ENCODE data around the gene SALL3.
"Not testable (repeated sequence)": the region's sequence is repeated elsewhere in the genome, so short reads cannot be mapped to it uniquely, and the experiment has no call there.

The SALL3 gene

DNA sequence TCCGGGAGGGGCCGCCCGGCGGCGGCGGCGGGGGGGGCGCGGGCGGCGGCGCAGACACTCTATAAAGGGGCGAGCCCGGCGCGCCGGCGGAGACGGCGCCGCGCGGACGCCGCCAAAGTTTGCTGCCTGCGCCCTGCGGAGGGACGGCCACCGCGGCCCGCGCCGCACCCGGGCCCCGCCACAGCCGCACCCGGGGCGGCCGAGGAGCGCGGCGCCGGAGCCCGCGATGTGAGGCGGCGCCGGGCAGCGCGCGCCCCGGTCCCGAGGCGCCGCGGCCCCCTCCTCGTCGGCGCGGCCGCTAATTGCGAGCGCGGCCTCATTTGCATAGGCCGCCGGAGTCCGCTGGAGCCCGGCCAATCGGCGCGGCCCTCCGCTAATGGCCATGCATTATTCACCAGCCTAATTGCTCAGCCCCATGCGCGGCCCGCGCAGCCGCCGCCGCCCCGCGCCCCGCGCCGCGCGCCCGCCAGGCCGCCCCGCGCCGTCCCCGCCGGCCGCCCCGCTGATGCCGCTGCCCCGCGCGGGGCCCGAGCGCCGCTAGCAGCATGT is at the start of gene SALL3:
Gene SALL3 (plus strand): TSS at position 89 of the 549 bp plus-strand sequence. CDS start 457 bp downstream, at position 546.
- no peak for DNase-seq (ENCODE audit: low read depth in 3 of 3)

DNA sequence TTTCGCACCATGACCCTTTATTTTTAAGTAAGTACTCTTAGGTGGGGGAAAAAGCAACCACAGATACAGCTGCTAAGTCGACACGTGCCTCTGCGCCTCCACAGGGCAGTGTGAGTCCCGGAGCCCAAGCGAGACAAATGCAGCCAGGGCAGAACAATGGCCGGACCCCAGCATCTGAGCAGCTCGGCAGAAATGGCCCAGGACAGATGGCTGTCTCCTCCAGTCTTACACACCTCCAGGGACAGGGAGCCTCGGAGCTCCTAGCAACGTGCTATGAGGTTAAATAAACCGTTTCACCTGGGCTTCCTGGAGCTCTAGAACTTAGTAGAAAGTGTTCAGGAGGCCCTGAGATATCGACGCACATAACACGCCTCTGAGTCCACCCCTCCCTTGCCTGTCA is 47.3 kb upstream of the SALL3 start:
- no peak for DNase-seq (ENCODE audit: low read depth in 3 of 3)

DNA sequence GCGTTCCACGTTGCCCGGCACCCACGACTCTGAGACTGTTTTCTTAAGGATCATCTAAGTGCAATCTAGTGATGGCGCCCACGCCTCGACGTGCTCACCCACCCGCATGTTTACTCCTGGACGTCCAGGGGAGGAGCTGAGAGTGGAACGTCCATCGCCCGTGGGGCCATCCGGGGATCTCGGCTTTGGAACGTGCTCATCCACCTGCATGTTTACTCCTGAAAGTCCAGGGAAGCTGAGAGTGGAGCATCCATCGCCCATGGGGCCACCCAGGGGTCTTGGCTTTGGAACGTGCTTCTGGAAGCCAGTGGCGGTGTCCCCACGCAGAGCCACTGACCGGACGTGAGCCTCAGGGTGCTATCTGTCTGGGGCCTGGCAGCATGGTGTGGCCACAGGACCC is 45.6 kb upstream of the SALL3 start:
- no peak for DNase-seq (ENCODE audit: low read depth in 3 of 3)

DNA sequence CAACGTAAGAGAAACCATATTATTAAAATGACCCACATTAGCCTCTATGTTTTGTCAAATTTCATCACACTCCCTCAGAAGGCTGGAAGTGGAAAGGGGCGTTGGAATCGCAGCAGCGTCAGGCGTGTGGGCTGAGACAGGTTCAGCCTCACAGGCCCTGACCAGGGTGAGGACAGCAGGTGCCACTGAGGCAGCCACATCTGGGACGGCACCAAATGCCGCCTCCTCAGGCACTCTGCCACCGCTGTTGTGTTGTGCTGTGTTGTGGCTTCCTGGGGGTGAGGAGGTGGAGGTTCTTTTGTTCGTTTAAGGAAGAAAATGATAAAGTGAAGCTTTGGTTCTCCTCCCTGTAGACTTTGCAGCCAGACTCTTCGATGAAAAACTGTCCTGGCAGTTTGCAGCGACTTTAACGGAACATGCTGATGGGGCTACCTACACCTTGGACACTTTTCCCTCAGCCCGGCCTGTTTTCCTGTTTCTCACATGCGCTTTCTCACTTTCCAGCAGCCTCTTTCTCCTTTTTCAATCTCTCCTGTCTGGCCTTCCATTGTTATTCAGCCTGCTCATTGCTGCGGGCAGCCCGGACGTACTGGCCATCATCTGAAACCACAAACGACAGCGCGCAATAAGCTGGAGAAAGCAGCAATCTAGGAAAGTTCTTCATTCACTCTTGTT is 44.9 kb upstream of the SALL3 start:
- no peak for DNase-seq (ENCODE audit: low read depth in 3 of 3)

DNA sequence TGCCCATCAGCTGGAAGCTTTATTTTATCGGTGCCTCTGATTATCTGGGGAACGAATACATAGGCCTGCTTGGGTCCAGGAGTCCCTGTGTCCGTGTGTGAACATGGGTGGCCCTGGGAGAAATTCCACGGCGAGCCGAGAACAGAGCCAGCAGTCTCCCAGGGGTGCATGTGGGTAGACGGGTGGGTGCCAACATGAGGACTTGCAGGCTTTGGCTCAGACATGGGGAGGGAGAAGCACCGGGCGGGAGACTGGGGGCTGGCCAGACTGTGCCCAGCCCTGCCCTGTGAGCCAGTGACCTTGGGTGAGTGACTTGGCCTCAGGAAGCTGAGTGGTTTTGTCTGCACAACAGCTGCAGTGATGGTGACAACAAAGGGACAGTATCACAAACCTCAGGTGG is 44.2 kb upstream of the SALL3 start:
- DNase-seq (ENCODE audit: low read depth in 3 of 3), result no peak

DNA sequence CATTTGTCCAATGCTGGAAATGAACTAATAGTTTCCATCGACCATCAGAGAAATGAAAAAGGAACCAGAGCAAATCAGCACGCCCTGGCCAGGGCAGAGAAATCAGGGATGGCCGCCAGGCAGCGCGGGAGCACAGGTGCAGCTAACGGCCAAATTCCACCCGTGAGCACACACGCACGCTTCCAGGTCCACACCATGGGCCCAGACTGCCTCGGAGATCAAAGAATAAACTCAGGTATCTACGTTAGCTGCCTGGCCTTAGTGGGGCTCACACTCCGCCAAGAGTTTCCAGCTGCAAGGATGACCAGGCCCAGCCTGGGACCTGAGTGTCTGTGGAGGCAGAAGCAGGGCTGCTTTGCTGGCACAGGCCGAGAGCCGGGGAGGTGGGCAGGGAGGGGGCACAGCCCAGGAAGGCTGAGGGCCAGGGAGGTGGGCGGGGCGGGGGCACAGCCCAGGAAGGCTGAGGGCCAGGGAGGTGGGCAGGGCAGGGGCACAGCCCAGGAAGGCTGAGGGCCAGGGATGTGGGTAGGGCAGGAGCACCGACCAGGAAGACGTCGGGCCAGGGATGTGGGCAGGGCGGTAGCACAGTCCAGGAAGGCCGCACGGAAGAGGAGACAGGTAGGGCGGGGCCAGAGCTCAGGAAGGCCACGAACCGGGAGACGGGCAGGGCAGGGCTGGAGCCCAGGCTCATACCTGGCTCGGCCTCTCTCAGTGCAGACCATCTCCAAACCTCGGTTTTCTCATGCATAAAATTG is 43.2 kb upstream of the SALL3 start:
- DNase-seq (ENCODE audit: low read depth in 3 of 3), result no peak

DNA sequence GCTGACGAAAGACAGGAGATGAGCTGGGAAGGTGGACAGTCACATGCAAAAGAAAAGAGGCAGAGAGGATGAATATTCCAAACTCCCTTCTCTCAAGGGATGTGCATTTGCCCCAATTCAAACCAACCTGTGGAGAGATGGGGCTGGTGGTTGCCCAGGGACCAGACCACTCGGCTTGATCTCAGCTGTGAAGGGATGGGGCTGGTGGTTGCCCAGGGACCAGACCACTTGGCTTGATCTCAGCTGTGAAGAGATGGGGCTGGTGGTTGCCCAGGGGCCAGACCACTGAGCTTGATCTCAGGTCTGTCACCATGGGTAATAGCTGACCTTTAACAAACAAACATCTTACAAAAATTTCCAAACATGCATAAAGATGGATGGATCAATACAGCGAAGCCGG is 42.5 kb upstream of the SALL3 start:
- DNase-seq (ENCODE audit: low read depth in 3 of 3), result no peak

DNA sequence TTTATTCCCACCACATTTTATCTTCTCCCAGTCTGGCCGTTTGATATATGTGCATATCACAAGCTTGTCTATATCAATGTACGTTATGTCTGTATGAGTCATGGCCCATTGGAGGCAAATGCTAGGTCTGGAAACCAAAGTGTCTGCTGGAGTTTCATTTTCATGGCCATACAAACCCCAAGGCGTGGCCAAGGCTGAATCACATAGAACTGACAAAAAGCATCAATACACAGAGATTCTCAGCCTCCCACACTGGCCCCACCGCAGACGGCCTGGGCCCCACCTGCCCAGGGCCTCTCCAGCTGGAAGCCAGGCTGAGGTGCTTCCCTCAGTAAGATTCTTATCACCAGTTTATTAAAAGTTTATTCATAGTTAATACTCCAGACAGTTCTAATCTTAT is 40.5 kb upstream of the SALL3 start:
- DNase-seq (ENCODE audit: low read depth in 3 of 3), result no peak

DNA sequence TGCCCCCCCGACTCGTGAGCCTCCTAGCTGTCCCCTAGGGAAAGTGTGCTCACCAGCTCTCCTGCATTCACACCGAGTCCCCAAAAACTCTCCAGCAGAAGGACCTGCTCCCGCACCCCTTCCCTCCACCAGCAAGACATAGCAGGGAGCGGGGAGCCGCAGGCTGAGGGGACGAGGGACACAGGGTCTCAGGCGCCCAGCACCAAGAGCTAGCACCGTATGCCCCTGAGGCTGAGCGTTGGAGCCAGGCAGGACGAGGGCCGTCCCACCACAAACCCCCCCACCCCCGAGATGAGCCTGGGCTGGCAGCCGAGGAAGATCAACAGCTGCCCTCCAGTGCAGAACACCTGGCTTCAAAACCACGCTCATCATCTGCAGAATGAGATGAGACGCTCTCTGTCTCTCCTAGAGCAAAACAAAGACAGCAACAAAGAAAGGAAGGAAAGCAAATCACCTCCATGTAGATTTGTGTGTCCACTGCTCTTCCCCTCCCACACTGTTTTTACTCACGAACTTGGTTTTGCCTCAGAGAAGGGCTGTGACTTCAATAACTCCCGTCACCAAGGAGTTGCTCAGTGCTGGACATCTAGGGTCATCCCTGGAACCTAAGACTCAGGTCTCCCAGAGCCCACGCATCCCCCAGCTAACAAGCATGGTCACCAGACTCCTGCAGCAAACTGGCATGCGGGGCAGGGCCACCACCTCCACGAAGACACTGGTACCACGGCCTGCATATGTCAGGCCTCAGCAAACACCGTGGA is 39.7 kb upstream of the SALL3 start:
- DNase-seq (ENCODE audit: low read depth in 3 of 3), result no peak

DNA sequence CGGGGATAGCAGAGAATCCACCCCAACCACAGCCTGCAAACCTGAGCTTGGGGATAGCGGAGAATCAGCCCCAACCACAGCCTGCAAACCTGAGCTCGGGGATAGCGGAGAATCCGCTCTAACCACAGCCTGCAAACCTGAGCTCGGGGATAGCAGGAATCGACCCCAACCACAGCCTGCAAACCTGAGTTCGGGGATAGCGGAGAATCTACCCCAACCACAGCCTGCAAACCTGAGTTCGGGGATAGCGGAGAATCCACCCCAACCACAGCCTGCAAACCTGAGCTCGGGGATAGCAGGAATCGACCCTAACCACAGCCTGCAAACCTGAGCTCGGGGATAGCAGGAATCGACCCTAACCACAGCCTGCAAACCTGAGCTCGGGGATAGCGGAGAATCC is 37.4 kb upstream of the SALL3 start:
- not testable (repeated sequence) for DNase-seq (ENCODE audit: low read depth in 3 of 3)

DNA sequence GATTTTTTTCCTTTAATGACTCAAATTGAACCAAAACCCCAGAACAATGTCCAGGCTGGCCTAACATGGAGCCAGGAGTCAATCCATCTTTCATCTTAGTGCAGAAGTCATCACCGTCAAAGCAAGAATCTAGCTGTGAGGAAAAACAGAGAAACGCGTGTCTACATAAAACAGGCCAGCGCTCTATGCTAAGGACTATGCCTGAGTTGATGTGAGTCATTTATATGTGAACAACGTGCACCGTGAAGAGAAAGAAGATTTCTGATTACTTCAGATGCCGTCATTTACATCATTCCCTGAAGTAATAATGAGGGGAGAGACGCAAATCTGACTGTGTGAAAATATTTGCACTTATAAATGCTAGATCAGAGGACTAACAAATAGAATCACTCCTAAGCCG is 34.0 kb upstream of the SALL3 start:
- DNase-seq (ENCODE audit: low read depth in 3 of 3), result no peak

DNA sequence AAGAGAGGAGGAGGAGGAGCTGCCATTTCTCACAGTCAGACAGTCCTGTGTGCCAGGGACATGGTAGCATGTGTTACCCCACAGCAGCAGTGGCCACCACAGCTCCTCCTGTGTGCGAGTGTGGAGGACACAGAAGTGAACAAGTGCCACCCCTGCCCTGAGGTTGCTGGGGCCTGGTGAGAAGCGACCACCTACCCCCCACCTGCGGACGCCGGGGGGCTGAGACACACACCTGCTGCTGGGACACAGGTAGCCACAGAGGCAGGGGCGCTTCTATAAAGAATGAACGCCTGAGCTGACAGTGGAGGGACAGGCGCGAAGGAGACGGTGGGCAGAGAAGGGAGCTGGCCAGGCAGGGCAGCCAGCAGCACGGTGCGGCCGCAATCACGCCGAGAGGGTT is 32.3 kb upstream of the SALL3 start:
- DNase-seq (ENCODE audit: low read depth in 3 of 3), result no peak

DNA sequence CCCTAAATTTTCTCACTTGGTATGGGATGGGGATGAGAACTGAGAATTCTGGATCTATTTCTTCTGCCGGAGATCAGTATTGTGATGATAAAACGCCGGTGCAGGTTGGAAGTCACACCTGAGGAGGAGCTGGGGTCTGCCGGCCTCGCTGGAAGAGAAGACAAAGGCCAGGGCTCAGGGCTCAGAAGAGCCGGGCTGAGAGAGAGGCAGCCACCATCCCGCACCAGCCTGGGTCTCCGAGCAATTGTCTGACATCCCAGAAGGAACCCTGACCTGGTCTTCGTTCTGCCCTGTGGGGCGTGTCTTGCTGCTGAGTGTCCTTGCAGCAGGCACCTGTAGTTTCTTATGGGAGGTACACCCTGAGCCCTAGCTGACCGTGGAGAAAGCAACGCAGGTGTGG is 31.4 kb upstream of the SALL3 start:
- DNase-seq (ENCODE audit: low read depth in 3 of 3), result no peak

DNA sequence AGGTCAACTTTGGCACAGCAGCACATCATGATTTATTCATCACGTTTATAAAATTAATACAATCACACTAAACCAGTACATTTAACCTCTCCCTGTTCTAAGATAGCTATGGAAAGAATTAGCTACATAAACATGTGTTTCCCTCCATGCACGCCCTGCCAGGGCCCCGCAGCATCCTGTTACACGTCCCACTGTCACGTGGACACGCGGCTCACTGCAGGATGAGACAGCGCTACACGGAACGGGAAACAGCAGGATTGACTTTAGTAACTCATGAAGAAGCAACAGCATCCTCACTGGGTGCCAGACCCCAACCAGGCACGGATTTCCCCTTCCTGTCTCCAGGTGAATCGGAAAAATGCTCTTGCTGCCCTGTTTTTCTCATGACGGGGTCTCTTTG is 30.9 kb upstream of the SALL3 start:
- DNase-seq (ENCODE audit: low read depth in 3 of 3), result no peak

DNA sequence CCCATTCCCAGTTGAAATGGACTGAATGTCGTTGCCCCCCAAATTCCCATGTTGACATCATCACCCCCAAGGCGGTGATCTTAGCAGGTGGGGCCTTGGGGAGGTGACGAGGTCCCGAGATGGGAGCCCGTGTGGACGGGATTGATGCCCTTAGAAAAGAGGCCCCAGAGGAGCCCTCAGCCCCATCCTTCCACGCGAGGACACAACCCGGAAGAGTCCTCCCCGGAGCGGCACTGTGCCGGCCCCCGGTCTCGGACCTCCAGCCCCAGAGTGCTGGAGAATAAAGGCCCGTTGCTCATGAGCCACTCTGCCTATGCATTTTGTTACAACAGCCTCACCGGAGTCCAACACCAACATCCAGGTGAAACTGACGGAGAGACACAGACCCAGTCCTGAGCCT is 30.4 kb upstream of the SALL3 start:
- DNase-seq (ENCODE audit: low read depth in 3 of 3), result no peak

DNA sequence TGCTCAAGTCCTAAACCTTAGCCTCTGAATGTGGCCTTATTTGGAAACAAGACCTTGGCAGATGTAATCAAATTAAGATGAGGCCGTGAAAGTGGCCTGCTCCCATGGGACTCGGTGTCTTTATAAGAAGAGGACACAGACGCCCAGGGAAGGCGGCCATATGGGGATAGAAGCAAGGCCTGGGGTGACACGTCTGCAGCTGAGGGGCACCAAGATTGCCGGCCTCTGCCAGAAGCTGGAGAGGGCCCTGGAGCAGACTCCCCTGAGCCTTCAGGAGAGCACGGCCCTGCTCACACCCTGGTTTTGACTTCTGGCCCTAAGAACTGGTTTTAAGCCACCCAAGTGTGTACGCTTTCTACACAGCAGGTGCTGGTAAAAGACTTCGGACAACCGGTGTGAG is 29.2 kb upstream of the SALL3 start:
- no peak for DNase-seq (ENCODE audit: low read depth in 3 of 3)

DNA sequence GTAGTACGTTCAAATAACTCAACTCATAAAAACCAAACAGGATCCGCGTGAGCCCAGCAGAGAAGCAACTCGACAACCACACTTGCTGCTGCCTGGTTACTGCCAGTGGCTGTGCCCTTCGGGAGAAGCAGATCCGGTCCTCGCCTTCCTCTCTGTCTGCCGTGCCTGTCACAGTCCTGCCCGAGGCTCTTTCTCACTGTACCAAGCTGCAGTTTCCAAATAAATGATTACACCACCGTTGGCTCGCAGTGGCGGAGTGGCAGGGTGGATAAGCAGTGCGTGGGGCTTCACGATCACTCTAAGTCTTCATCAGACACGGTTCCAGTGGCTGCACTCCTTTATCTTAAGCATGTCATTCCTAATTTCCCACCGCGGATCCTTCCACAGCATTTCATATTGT is 26.1 kb upstream of the SALL3 start:
- DNase-seq (ENCODE audit: low read depth in 3 of 3), result no peak

DNA sequence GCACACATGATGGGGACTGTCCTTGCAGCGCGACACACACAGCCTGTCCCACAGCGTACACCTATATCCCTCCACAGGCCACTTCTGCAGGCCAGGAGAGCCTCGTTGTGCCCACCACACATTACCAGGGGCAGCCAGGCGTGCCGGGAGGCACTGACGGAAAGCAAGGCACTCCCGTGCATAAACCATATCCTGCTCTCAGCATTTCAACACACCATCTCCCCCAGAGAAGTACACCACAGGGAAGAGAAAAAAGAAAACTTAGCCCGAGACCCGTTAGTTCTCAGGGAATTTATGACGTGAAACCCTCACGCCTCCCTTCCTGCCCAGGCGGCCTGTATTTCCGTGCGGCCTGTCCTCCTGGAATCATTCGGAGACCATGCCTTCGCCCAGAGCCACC is 24.6 kb upstream of the SALL3 start:
- DNase-seq (ENCODE audit: low read depth in 3 of 3), result no peak

DNA sequence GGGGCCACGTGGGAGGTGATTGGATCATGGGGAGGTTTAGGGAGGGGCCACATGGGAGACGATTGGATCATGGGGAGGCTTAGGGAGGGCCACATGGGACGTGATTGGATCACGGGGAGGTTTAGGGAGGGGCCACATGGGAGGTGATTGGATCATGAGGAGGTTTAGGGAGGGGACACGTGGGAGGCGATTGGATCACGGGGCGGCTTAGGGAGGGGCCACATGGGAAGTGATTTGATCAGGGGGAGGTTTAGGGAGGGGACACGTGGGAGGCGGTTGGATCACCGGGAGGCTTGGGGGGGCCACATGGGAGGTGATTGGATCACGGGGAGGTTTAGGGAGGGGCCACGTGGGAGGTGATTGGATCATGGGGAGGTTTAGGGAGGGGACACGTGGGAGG is 22.5 kb upstream of the SALL3 start:
- no peak for DNase-seq (ENCODE audit: low read depth in 3 of 3)

DNA sequence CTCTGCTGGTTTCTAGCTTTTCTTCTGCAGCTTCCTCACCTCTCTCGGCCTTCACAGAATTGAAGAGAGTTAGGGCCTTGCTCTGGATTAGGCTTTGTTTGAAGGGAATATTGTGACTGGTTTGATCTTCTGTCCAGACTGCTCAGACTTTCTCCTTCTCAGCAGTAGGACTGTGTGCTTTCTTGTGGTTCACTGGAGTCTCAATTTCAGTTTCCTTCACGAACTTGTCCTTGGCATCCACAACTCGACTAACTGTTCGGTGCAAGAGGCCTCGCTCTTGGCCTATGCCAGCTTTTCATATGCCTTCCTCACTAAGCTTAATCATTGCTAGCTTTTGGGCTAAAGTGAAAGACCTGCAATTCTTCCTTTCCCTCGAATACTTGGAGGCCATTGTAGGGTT is 18.9 kb upstream of the SALL3 start:
- DNase-seq (ENCODE audit: low read depth in 3 of 3), result no peak

DNA sequence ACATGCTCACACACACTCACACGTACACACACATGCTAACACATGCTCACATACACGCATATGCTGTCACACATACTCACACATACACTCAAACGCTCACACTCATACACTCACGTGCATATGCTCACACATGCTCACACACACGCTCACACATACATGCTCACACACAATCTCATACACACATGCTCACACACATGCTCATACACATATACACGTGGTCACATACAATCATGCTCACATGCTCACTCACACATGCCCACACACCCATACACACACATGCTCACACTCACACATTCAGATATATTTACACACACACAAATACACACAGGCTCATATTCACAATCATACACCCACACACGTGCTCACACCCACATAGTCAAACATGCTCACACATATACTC is 17.5 kb upstream of the SALL3 start:
- no peak for DNase-seq (ENCODE audit: low read depth in 3 of 3)

DNA sequence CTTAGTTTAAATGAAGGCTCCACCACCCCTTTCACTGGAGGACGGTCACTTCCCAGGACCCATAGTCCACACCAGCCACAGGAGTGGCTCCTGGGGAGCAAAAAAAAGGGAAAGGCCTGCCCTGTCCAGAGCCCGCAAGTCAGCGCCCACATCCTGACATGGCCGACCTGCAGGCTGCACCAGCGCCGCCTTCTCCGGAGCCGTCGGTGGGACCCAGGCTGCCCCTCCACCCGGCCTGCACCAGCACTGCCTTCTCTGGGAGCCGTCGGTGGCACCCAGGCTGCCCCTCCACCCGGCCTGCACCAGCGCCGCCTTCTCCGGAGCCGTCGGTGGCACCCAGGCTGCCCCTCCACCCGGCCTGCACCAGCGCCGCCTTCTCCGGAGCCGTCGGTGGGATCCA is 14.9 kb upstream of the SALL3 start:
- not testable (repeated sequence) for DNase-seq (ENCODE audit: low read depth in 3 of 3)

DNA sequence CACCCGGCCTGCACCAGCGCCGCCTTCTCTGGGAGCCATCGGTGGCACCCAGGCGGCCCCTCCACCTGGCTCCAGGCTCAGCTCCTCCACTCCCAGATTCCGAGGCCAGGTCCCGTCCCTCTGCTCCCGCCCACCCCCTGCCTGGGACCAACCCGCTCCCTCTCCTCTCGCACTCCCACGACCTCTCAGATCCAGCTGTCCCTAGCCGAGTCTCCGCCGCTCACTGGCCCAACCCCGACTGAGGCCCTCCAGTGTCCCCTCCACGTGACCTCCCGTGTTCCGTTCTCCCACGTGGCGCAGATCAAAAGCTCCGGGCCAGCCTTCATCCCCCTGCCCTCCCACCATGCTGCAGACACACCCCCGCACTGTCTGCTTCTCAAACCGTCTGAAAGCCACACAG is 14.4 kb upstream of the SALL3 start:
- DNase-seq (ENCODE audit: low read depth in 3 of 3), result no peak

All from stimulated activated CD4-positive, alpha-beta T cell treated with anti-CD3 and anti-CD28 coated beads, TNF-alpha, amount 100 ng/mL, for 4 hours (primary cell).